Rectal smooth muscle tissue (tissue), 1 donor: ENCODE measurements around the gene SMARCA4.
"Not testable (repeated sequence)": the region's sequence is repeated elsewhere in the genome, so short reads cannot be mapped to it uniquely, and the experiment has no call there.

ENCODE experiments used
- H3K27ac ChIP-seq: one replicate; pipeline ENCODE4 v1.7.0; 2013; ENCODE audit warnings: low read depth, low read length, inconsistent platforms
- H3K27me3 ChIP-seq: one replicate; pipeline ENCODE4 v1.7.0; 2013; ENCODE audit warnings: low read length; ENCODE audit not compliant: control insufficient read depth, insufficient read depth
- H3K36me3 ChIP-seq: one replicate; pipeline ENCODE4 v1.7.0; 2013; ENCODE audit warnings: low read length; ENCODE audit not compliant: control insufficient read depth, insufficient read depth
- H3K4me1 ChIP-seq: one replicate; pipeline ENCODE4 v1.7.0; 2013; ENCODE audit warnings: low read length; ENCODE audit not compliant: control insufficient read depth, insufficient read depth
- H3K4me3 ChIP-seq: one replicate; pipeline ENCODE4 v1.7.0; 2013; ENCODE audit warnings: low read length
- H3K9ac ChIP-seq: one replicate; pipeline ENCODE4 v1.7.0; 2013; ENCODE audit warnings: low read length

Gene SMARCA4

DNA sequence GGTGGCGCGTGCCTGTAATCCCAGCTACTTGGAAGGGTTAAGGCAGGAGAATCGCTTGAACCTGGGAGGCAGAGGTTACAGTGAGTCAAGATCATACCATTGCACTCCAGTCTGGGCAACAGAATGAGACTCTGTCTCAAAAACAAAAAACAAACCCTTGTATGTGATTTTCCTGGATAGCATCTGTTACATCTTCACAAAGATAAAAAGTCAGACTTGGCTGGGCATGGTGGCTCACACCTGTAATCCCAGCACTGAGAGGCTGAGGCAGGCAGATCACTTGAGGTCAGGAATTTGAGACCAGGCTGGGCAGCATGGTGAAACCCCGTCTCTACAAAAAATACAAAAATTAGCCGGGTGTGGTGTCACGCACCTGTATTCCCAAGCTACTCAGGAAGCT, 136.5 kb downstream of the SMARCA4 start:
- not testable (repeated sequence) for H3K4me1 ChIP-seq, H3K36me3 ChIP-seq, H3K27ac ChIP-seq

DNA sequence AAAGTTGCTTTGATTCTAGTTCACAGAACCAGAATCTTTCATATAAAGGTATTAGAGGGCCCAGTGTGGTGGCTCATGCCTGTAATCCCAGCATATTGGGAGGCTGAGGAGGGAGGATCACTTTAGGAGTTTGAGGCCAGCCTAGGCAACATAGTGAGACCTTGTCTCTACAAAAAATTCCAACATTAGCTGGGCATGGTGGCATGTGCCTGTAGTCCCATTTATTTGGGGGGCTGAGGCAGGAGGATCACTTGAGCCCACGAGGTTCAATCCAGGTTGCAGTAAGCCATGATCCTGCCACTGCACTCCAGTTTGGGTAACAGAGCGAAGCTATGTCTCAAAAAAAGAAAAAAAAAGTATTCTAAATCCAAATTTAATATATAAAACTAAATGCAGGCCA, 137.5 kb downstream of the SMARCA4 start:
- Histone ChIP-seq H3K36me3 (peaks cover 5% of the 10 kb centered on the region), H3K27ac (no peak overlapping the region), H3K9ac (no peak overlapping the region), H3K4me3 (no peak overlapping the region), H3K27me3 (no peaks in the 10 kb centered on the region), H3K4me1 (no peaks in the 10 kb centered on the region)

More for the DNA sequence above, 136.5 kb downstream of the SMARCA4 start:
- H3K27me3 ChIP-seq, H3K9ac ChIP-seq, H3K4me3 ChIP-seq: not testable (repeated sequence)

DNA sequence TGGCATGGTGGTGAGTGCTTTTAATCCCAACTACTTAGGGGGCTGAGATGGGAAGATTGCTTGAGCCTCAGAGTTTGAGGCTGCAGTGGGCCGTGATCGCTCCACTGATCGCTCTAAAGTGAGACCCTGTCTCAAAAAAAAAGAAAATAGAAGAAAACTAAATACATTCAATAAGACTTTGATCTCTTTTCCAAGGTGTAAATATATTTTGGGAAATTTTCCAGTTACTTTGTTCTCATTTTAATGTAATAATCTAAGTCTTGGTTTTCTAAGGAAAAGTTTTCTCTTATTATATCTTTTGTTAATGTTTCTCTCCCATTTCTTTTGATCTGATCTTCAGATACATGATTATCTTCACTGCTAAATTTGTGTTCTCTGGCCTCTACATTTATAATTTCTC, 138.0 kb downstream of the SMARCA4 start:
- Histone ChIP-seq H3K36me3 (peaks cover 5% of the 10 kb centered on the region), H3K4me3 (no peak overlapping the region), H3K9ac (no peak overlapping the region), H3K27me3 (no peaks in the 10 kb centered on the region), H3K27ac (no peak overlapping the region), H3K4me1 (no peaks in the 10 kb centered on the region)

DNA sequence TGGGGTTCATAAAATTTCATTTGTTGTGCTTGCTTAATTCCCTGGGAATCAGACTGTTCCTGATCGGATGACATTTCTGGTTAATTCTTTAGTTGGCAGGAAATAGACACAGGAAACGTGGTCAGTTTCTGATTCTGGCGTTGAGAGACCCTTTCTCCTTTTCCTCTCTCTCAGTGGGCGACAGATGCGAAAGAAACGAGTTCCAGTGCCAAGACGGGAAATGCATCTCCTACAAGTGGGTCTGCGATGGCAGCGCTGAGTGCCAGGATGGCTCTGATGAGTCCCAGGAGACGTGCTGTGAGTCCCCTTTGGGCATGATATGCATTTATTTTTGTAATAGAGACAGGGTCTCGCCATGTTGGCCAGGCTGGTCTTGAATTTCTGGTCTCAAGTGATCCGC, 139.2 kb downstream of the SMARCA4 start:
- Histone ChIP-seq H3K4me3 (no peak overlapping the region), H3K36me3 (peaks cover 6% of the 10 kb centered on the region), H3K4me1 (no peaks in the 10 kb centered on the region), H3K27ac (no peak overlapping the region), H3K27me3 (no peaks in the 10 kb centered on the region), H3K9ac (no peak overlapping the region)

DNA sequence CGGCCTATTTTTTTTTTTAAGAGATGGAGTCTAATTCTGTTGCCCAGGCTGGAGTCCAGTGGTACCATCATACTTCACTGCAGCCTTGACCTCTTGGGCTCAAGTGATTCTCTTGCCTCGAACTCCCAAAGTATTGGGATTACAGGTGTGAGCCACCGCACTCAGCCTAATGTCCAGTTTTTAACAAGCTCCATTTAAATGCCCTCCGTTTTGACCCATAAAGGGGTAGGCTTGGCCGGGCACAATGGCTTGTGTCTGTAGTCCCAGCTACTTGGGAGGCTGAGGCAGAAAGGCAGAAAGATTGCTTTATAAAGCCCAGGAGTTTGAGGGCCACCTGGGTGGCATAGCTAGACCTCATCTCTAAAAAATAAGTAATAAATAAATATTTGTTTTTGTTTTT, 140.2 kb downstream of the SMARCA4 start:
- no peaks in the 10 kb centered on the region for H3K4me1 ChIP-seq
- no peak overlapping the region for H3K9ac ChIP-seq
- H3K27me3 ChIP-seq, result no peaks in the 10 kb centered on the region
- H3K27ac ChIP-seq, result no peak overlapping the region
- H3K4me3 ChIP-seq, result no peak overlapping the region
- peaks cover 6% of the 10 kb centered on the region for H3K36me3 ChIP-seq

DNA sequence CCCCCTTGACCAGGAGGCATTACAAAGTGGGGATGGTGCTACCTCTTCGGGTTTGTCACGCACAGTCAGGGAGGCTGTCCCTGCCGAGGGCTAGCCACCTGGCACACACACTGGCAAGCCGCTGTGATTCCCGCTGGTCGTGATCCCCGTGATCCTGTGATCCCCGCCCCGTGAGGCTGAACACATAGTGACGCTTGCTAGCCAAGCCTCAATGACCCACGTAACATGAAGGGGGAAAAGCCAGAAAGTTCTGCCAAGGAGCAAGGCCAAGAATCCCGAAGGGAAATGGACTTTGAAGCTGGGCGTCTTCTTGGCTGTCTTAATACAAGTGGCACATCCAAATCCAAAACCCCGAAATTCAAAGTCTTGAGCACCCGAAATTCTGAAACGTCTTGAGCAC, 142.1 kb downstream of the SMARCA4 start:
- Histone ChIP-seq H3K4me3 (no peak overlapping the region), H3K27ac (no peak overlapping the region)

DNA sequence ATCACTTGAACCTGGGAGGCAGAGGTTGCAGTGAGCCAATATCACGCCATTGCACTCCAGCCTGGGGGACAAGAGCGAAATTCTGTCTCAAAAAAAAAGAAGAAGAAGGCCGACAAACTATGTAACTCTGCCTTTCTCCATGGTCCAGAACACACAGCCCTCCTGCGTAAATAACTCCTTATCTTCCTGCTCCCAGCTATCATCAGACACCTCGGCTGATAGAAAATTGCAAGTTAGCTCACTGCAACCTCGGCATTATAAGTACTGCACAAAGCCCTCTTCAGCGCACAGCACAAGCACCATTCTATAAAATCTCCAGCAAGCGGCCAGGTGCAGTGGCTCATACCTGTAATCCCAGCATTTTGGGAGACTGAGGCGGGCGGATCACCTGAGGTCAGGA, 142.8 kb downstream of the SMARCA4 start:
- not testable (repeated sequence) for H3K9ac ChIP-seq, H3K4me1 ChIP-seq, H3K36me3 ChIP-seq, H3K27me3 ChIP-seq, H3K27ac ChIP-seq, H3K4me3 ChIP-seq

More for the DNA sequence above, 142.1 kb downstream of the SMARCA4 start:
- Histone ChIP-seq H3K27me3 (no peaks in the 10 kb centered on the region), H3K36me3 (peaks cover 10% of the 10 kb centered on the region), H3K9ac (no peak overlapping the region), H3K4me1 (no peaks in the 10 kb centered on the region)

DNA sequence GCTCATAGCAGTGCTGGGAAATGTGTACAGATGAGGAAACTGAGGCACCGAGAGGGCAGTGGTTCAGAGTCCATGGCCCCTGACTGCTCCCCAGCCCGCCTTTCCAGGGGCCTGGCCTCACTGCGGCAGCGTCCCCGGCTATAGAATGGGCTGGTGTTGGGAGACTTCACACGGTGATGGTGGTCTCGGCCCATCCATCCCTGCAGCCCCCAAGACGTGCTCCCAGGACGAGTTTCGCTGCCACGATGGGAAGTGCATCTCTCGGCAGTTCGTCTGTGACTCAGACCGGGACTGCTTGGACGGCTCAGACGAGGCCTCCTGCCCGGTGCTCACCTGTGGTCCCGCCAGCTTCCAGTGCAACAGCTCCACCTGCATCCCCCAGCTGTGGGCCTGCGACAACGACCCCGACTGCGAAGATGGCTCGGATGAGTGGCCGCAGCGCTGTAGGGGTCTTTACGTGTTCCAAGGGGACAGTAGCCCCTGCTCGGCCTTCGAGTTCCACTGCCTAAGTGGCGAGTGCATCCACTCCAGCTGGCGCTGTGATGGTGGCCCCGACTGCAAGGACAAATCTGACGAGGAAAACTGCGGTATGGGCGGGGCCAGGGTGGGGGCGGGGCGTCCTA, 144.3 kb downstream of the SMARCA4 start:
- Histone ChIP-seq H3K4me3 (no peak overlapping the region), H3K9ac (no peak overlapping the region), H3K36me3 (peaks cover 12% of the 10 kb centered on the region), H3K27me3 (no peaks in the 10 kb centered on the region), H3K4me1 (no peaks in the 10 kb centered on the region), H3K27ac (no peak overlapping the region)

DNA sequence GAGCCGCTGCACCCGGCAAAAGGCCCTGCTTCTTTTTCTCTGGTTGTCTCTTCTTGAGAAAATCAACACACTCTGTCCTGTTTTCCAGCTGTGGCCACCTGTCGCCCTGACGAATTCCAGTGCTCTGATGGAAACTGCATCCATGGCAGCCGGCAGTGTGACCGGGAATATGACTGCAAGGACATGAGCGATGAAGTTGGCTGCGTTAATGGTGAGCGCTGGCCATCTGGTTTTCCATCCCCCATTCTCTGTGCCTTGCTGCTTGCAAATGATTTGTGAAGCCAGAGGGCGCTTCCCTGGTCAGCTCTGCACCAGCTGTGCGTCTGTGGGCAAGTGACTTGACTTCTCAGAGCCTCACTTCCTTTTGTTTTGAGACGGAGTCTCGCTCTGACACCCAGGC, 145.6 kb downstream of the SMARCA4 start:
- Histone ChIP-seq H3K36me3 (peaks cover 12% of the 10 kb centered on the region), H3K4me3 (no peak overlapping the region), H3K27ac (no peak overlapping the region), H3K9ac (no peak overlapping the region), H3K4me1 (no peaks in the 10 kb centered on the region), H3K27me3 (no peaks in the 10 kb centered on the region)

DNA sequence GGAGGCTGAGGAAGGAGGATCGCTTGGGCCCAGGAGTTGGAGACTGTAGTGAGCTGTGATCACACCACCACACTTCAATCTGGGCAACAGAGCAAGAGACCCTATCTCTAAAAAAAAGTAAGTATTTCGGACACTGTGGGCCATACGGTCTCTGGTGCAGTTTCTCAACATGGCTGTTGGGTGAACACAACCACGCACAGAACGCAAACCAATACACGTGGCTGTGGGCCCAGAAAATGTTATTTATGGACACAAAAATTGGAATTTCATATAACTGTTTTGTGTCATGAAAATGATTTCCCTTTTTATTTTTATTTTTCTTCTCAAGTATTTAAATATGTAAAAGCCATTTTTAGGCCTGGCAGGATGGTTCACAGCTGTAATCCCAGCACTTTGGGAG, 147.9 kb downstream of the SMARCA4 start:
- H3K27me3 ChIP-seq, result no peaks in the 10 kb centered on the region
- H3K4me1 ChIP-seq, result no peaks in the 10 kb centered on the region
- no peak overlapping the region for H3K27ac ChIP-seq
- no peak overlapping the region for H3K4me3 ChIP-seq
- no peak overlapping the region for H3K9ac ChIP-seq
- H3K36me3 ChIP-seq, result peaks cover 17% of the 10 kb centered on the region

DNA sequence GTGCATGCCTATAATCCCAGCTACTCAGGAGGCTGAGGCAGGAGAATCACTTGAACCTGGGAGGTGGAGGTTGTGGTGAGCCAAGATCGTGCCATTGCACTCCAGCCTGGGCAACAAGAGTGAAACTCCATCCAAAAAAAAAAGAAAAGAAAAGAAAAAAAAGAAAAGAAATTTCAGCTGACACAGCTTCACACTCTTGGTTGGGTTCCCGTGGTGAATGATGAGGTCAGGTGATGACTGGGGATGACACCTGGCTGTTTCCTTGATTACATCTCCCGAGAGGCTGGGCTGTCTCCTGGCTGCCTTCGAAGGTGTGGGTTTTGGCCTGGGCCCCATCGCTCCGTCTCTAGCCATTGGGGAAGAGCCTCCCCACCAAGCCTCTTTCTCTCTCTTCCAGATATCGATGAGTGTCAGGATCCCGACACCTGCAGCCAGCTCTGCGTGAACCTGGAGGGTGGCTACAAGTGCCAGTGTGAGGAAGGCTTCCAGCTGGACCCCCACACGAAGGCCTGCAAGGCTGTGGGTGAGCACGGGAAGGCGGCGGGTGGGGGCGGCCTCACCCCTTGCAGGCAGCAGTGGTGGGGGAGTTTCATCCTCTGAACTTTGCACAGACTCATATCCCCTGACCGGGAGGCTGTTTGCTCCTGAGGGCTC, 150.4 kb downstream of the SMARCA4 start:
- H3K4me1 ChIP-seq, result no peaks in the 10 kb centered on the region
- no peaks in the 10 kb centered on the region for H3K27me3 ChIP-seq
- no peak overlapping the region for H3K4me3 ChIP-seq
- H3K9ac ChIP-seq, result no peak overlapping the region
- peaks cover 20% of the 10 kb centered on the region for H3K36me3 ChIP-seq
- no peak overlapping the region for H3K27ac ChIP-seq

DNA sequence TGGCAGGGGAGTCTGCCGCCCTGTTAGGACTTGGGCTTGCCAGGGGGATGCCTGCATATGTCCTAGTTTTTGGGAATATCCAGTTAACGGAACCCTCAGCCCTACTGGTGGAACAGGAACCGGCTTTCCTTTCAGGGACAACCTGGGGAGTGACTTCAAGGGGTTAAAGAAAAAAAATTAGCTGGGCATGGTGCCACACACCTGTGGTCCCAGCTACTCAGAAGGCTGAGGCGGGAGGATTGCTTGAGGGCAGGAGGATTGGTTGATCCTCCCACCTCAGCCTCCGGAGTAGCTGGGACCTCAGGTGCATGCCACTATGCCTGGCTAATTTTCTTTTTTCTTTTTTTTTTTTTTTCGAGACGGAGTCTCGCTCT, 150.9 kb downstream of the SMARCA4 start:
- no peaks in the 10 kb centered on the region for H3K4me1 ChIP-seq
- no peak overlapping the region for H3K4me3 ChIP-seq
- H3K27me3 ChIP-seq, result no peaks in the 10 kb centered on the region
- no peak overlapping the region for H3K27ac ChIP-seq
- no peak overlapping the region for H3K9ac ChIP-seq
- peaks cover 20% of the 10 kb centered on the region for H3K36me3 ChIP-seq
